Peyer's patch (tissue), 4 donors: ENCODE data around the gene METTL26.

Source experiments
- CTCF ChIP-seq, 6 experiments: fragments of 450-650 bp in 4 of 6; fragments of 200-600 bp in 2 of 6; sonication (generic) in 1 of 6; IDR thresholded peaks; one replicate each; pipeline ENCODE4 v1.5.1; 2017 to 2019; ENCODE audit warnings: antibody characterized with exemption in 6 of 6, mild to moderate bottlenecking in 3 of 6, moderate library complexity in 1 of 6
- POLR2A ChIP-seq, 2 donors: fragments of 450-650 bp; IDR thresholded peaks; one replicate each; pipeline ENCODE4 v1.5.1; 2017; ENCODE audit warnings: antibody characterized with exemption in 2 of 2, mild to moderate bottlenecking in 2 of 2, moderate library complexity in 2 of 2

GRCh38 chr16:680625-680945 is 44.5 kb upstream of the METTL26 start:
- TF ChIP-seq CTCF (IDR thresholded peaks at IDR 0.05) (no peak), POLR2A (IDR thresholded peaks at IDR 0.05) (no peak)
